ENCODE data around the gene SPAG4.

SPAG4 gene

DNA sequence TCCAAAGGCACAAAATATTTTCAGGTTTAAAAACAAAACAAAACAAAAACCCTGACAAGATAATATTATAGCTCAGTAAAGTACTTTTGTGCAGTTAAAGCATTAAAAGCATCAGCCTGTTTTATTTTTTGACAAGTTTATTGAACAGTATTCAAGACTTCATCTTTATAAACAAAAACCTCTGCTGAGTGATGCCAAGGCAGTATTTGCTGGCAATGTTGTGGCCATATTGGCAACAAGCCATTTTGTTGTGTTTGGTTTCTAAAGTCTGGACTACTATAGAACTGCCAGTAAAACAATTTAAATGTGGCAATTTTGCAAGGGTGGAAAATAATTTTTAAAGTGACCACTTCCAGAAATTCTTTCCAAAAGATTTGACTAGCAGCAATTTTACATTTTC is 33.2 kb downstream of the SPAG4 start:
- DNase-seq, result no peak
- no peak overlapping the region for H3K4me3 ChIP-seq (ENCODE audit: low read depth, low read length)

DNA sequence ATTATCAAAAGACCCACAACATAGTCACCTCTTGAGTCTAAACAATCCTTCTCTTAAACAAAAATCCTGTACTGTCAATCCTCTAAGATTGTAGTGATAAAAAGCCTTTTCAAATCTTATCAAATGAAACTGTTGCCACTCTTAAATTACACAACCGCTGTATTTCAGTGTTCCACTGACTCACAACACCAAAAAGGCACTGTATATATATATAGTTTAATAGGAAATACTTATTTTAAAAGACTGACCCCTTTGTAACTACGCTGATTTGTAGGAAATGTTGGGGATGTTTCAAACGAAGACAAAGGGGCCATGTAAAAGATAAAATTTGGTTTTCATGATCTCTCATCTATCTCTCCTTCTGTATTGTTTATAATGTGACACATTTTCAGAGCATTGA is 35.0 kb downstream of the SPAG4 start:
- no peak overlapping the region for H3K4me3 ChIP-seq (ENCODE audit: low read depth, low read length)
- DNase-seq, result no peak
- H3K27me3 ChIP-seq (ENCODE audit: insufficient read depth, low read depth, severe bottlenecking), result no peaks in the 10 kb centered on the region
- TF ChIP-seq, protein P1, sequence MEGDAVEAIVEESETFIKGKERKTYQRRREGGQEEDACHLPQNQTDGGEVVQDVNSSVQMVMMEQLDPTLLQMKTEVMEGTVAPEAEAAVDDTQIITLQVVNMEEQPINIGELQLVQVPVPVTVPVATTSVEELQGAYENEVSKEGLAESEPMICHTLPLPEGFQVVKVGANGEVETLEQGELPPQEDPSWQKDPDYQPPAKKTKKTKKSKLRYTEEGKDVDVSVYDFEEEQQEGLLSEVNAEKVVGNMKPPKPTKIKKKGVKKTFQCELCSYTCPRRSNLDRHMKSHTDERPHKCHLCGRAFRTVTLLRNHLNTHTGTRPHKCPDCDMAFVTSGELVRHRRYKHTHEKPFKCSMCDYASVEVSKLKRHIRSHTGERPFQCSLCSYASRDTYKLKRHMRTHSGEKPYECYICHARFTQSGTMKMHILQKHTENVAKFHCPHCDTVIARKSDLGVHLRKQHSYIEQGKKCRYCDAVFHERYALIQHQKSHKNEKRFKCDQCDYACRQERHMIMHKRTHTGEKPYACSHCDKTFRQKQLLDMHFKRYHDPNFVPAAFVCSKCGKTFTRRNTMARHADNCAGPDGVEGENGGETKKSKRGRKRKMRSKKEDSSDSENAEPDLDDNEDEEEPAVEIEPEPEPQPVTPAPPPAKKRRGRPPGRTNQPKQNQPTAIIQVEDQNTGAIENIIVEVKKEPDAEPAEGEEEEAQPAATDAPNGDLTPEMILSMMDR (IDR thresholded peaks at IDR 0.05; ENCODE audit: low read depth, low read length), result no peak
- no peaks in the 10 kb centered on the region for H3K9me3 ChIP-seq (ENCODE audit: severe bottlenecking)
- peaks cover 47% of the 10 kb centered on the region for H3K36me3 ChIP-seq
- H3K27ac ChIP-seq, result no peak overlapping the region

More for the DNA sequence above, 33.2 kb downstream of the SPAG4 start:
- TF ChIP-seq, protein P1 (IDR thresholded peaks at IDR 0.05; ENCODE audit: low read depth, low read length), result no peak
- Histone ChIP-seq H3K36me3 (peaks cover 31% of the 10 kb centered on the region), H3K27ac (no peak overlapping the region), H3K27me3 (ENCODE audit: insufficient read depth, low read depth, severe bottlenecking) (no peaks in the 10 kb centered on the region), H3K9me3 (ENCODE audit: severe bottlenecking) (no peaks in the 10 kb centered on the region)

DNA sequence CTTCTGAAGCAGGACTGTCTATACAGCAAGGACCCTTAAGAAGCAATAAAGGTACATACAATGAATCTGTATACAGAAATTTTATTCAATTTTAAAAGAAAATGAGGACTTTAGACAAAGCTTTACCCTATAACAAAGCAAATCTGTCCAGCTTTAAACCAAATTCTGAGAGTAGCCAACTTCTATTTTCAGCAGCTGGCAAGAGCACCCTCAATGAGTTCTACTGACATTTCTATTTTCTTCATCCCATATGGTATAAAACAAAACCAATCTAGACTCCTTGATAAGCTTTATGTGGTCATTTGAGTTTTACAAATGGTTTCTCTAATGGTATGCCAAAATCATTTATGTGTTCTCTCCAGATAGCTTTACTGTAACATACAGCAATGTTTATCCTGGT is 36.3 kb downstream of the SPAG4 start:
- TF ChIP-seq, protein P1 (IDR thresholded peaks at IDR 0.05; ENCODE audit: low read depth, low read length), result no peak
- Histone ChIP-seq H3K27ac (no peak overlapping the region), H3K36me3 (peaks cover 52% of the 10 kb centered on the region), H3K9me3 (ENCODE audit: severe bottlenecking) (no peaks in the 10 kb centered on the region), H3K4me3 (ENCODE audit: low read depth, low read length) (no peak overlapping the region), H3K27me3 (ENCODE audit: insufficient read depth, low read depth, severe bottlenecking) (no peaks in the 10 kb centered on the region)
- no peak for DNase-seq

DNA sequence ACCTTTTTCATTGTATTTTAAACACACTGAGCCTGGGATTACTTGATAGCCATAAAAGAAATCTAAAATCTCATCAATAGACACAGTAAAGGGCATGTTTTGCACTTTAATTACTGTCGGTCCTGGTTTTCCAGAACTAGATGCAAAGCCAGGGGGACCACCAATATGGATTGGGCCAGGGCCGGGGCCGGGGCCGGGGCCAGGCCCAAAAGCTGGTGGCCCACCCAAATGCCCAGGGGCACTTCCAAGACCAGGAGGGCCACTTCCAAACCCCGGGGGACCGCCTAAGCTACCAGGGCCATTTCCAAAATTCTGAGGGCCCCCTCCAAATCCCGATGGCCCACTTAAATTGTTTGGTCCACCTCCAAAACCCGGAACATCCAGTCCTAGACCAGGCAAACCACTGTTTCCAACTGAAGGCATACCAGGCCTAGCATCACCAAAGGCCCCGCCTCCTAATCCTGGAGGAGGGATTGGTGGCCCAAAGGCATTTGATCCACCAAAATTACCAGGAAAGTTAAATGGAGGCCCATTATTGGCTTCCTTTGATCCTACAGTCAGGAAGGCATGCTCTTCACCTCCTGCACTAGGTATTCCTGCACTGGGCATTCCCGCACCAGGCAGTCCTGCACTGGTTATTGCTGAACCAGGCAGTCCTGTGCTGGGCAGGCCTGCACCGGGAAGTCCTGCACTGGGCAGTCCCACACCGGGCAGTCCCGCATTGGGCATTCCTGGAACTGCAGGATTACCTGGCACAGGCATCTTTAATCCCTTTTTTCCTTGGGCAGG is 37.2 kb downstream of the SPAG4 start:
- DNase-seq, result no peak
- H3K27ac ChIP-seq, result no peak overlapping the region
- TF ChIP-seq, protein P1 (IDR thresholded peaks at IDR 0.05; ENCODE audit: low read depth, low read length), result no peak
- H3K4me3 ChIP-seq (ENCODE audit: low read depth, low read length), result no peak overlapping the region
- no peaks in the 10 kb centered on the region for H3K9me3 ChIP-seq (ENCODE audit: severe bottlenecking)
- peaks cover 59% of the 10 kb centered on the region for H3K36me3 ChIP-seq
- H3K27me3 ChIP-seq (ENCODE audit: insufficient read depth, low read depth, severe bottlenecking), result no peaks in the 10 kb centered on the region

DNA sequence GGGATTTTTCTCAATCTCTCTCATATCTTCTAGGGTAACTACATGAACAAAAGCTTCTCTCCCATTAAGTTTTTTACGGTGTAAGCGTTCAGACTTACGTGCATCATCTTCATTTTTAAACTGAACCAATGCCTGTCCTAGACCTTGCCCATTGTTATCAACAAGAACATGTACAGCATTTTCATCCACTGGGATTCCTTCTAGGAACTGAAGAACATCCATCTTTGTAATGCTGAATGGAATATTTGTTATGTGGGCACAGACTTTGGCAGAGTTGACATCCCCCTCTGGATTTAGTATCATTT is 37.8 kb downstream of the SPAG4 start:
- H3K9me3 ChIP-seq (ENCODE audit: severe bottlenecking), result no peaks in the 10 kb centered on the region
- H3K36me3 ChIP-seq, result peaks cover 63% of the 10 kb centered on the region

More for the DNA sequence above, 37.8 kb downstream of the SPAG4 start:
- no peak overlapping the region for H3K27ac ChIP-seq
- TF ChIP-seq, protein P1 (IDR thresholded peaks at IDR 0.05; ENCODE audit: low read depth, low read length), result no peak
- DNase-seq, result no peak
- H3K27me3 ChIP-seq (ENCODE audit: insufficient read depth, low read depth, severe bottlenecking), result no peaks in the 10 kb centered on the region
- H3K4me3 ChIP-seq (ENCODE audit: low read depth, low read length), result no peak overlapping the region

Data from WERI-Rb-1 (cell line).